ENCODE data around the gene TOR3A. TPM values are rescaled to one million over a fixed set of nuclear protein-coding genes. Genes with fewer than 3 reads are reported as not detected.

The TOR3A gene
- total and polyA plus RNA-seq, 2 of the 13 experiments (the other 11 are each of a cell fraction or from before 2014, with no cell fraction given), result 14.7 to 28.4 TPM

DNA sequence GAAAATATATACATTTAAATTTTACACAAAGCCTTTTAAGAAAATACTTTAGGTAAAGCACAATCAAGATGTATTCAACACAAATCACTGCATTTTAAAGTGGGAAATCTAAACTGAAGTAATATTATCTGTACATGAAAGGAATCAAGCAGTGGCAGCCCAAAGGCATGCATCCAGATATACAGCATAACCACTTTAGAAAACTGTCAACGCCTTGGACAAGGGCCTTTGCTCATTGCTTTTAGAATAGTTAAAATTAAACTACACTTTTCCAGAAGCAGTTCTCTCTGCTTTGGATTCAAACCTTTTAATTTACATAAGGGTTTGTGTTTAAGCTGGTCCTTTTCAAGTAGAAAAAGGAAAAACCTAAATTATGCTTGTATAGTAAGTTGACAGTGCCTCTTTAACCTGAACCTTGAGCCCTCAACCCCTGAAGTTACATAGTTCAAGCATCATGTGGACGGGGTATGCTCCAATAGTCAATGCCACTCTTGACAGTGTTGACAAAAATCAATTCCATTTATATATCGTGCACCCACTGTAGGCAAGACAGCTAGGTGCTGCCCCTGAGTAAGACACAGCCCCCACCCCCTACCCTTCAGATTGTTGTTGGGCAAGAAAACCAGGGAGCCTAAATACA is 22.9 kb downstream of the TOR3A start (continued):
- TF ChIP-seq NAIF1 (CRISPR knock-in tag; IDR thresholded peaks at IDR 0.05; ENCODE audit: borderline replicate concordance), result 0 out of 2 replicates have a peak, but pooled peaks have one; percentile 58
- peak; percentile 83 for TF ChIP-seq TBX2 (CRISPR knock-in tag; IDR thresholded peaks at IDR 0.05; ENCODE audit: borderline replicate concordance)
- TF ChIP-seq, protein P1, sequence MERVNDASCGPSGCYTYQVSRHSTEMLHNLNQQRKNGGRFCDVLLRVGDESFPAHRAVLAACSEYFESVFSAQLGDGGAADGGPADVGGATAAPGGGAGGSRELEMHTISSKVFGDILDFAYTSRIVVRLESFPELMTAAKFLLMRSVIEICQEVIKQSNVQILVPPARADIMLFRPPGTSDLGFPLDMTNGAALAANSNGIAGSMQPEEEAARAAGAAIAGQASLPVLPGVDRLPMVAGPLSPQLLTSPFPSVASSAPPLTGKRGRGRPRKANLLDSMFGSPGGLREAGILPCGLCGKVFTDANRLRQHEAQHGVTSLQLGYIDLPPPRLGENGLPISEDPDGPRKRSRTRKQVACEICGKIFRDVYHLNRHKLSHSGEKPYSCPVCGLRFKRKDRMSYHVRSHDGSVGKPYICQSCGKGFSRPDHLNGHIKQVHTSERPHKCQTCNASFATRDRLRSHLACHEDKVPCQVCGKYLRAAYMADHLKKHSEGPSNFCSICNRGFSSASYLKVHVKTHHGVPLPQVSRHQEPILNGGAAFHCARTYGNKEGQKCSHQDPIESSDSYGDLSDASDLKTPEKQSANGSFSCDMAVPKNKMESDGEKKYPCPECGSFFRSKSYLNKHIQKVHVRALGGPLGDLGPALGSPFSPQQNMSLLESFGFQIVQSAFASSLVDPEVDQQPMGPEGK (CRISPR knock-in tag; IDR thresholded peaks at IDR 0.05), result peak; percentile 83
- peak; percentile 88 for TF ChIP-seq ZNF614 (CRISPR knock-in tag; IDR thresholded peaks at IDR 0.05; ENCODE audit: borderline replicate concordance)
- TF ChIP-seq ATF7 (IDR thresholded peaks at IDR 0.05), result no peak
- no peak for TF ChIP-seq ATF7 (CRISPR knock-in tag; IDR thresholded peaks at IDR 0.05)
- no peak for TF ChIP-seq ZNF724P (CRISPR knock-in tag; IDR thresholded peaks at IDR 0.05; ENCODE audit: borderline replicate concordance)
- TF ChIP-seq MBD4 (IDR thresholded peaks at IDR 0.05; ENCODE audit: borderline replicate concordance, low read length), result peak; percentile 57; the same call in 1 of the 2 replicates
- no peak for TF ChIP-seq NR3C1 (CRISPR knock-in tag; IDR thresholded peaks at IDR 0.05)
- TF ChIP-seq ZNF337 (CRISPR knock-in tag; IDR thresholded peaks at IDR 0.05; ENCODE audit: borderline replicate concordance, low read depth), result no peak
- no peak for TF ChIP-seq MED13 (CRISPR knock-in tag; IDR thresholded peaks at IDR 0.05)
- TF ChIP-seq MEIS1 (CRISPR knock-in tag; IDR thresholded peaks at IDR 0.05; ENCODE audit: borderline replicate concordance), result peak; percentile 95; the same call in 1 of the 2 replicates
- TF ChIP-seq ZNF296 (CRISPR knock-in tag; conservative IDR thresholded peaks at IDR 0.05), result no peak
- TF ChIP-seq, protein P2, sequence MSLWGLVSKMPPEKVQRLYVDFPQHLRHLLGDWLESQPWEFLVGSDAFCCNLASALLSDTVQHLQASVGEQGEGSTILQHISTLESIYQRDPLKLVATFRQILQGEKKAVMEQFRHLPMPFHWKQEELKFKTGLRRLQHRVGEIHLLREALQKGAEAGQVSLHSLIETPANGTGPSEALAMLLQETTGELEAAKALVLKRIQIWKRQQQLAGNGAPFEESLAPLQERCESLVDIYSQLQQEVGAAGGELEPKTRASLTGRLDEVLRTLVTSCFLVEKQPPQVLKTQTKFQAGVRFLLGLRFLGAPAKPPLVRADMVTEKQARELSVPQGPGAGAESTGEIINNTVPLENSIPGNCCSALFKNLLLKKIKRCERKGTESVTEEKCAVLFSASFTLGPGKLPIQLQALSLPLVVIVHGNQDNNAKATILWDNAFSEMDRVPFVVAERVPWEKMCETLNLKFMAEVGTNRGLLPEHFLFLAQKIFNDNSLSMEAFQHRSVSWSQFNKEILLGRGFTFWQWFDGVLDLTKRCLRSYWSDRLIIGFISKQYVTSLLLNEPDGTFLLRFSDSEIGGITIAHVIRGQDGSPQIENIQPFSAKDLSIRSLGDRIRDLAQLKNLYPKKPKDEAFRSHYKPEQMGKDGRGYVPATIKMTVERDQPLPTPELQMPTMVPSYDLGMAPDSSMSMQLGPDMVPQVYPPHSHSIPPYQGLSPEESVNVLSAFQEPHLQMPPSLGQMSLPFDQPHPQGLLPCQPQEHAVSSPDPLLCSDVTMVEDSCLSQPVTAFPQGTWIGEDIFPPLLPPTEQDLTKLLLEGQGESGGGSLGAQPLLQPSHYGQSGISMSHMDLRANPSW (CRISPR knock-in tag; IDR thresholded peaks at IDR 0.05; ENCODE audit: borderline replicate concordance), result 0 out of 2 replicates have a peak, but pooled peaks have one; percentile 44
- no peak for TF ChIP-seq ZNF607 (CRISPR knock-in tag; IDR thresholded peaks at IDR 0.05; ENCODE audit: borderline replicate concordance)
- TF ChIP-seq, protein P3, sequence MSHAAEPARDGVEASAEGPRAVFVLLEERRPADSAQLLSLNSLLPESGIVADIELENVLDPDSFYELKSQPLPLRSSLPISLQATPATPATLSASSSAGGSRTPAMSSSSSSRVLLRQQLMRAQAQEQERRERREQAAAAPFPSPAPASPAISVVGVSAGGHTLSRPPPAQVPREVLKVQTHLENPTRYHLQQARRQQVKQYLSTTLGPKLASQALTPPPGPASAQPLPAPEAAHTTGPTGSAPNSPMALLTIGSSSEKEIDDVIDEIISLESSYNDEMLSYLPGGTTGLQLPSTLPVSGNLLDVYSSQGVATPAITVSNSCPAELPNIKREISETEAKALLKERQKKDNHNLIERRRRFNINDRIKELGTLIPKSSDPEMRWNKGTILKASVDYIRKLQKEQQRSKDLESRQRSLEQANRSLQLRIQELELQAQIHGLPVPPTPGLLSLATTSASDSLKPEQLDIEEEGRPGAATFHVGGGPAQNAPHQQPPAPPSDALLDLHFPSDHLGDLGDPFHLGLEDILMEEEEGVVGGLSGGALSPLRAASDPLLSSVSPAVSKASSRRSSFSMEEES (CRISPR knock-in tag; IDR thresholded peaks at IDR 0.05), result peak; percentile 96
- TF ChIP-seq, protein P4, sequence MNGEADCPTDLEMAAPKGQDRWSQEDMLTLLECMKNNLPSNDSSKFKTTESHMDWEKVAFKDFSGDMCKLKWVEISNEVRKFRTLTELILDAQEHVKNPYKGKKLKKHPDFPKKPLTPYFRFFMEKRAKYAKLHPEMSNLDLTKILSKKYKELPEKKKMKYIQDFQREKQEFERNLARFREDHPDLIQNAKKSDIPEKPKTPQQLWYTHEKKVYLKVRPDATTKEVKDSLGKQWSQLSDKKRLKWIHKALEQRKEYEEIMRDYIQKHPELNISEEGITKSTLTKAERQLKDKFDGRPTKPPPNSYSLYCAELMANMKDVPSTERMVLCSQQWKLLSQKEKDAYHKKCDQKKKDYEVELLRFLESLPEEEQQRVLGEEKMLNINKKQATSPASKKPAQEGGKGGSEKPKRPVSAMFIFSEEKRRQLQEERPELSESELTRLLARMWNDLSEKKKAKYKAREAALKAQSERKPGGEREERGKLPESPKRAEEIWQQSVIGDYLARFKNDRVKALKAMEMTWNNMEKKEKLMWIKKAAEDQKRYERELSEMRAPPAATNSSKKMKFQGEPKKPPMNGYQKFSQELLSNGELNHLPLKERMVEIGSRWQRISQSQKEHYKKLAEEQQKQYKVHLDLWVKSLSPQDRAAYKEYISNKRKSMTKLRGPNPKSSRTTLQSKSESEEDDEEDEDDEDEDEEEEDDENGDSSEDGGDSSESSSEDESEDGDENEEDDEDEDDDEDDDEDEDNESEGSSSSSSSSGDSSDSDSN (CRISPR knock-in tag; IDR thresholded peaks at IDR 0.05), result no peak
- TF ChIP-seq KDM5A (IDR thresholded peaks at IDR 0.05; ENCODE audit: borderline replicate concordance, low read length), result no peak
- TF ChIP-seq ZNF678 (CRISPR knock-in tag; IDR thresholded peaks at IDR 0.05), result no peak
- peak; percentile 47; the same call in 1 of the 2 replicates for TF ChIP-seq LCORL (IDR thresholded peaks at IDR 0.05)
- peak; percentile 89 for TF ChIP-seq LCORL (CRISPR knock-in tag; IDR thresholded peaks at IDR 0.05)
- peak; percentile 92 for TF ChIP-seq NR2F6 (IDR thresholded peaks at IDR 0.05)
- peak; percentile 91 for TF ChIP-seq NR2F6 (CRISPR knock-in tag; IDR thresholded peaks at IDR 0.05)

Data from HepG2 (cell line).